ENCODE measurements around the gene NHS.

- no peak for TF ChIP-seq CTCF (IDR thresholded peaks at IDR 0.05)
- no peak for TF ChIP-seq EP300 (IDR thresholded peaks at IDR 0.05)
- TF ChIP-seq POLR2A (IDR thresholded peaks at IDR 0.05) = no peak
These were observed 90.8 kb downstream of the NHS start for GRCh38 chrX:17465802-17466201.
